ENCODE measurements around the gene SV2C. TPM values are rescaled to one million over a fixed set of nuclear protein-coding genes. Genes with fewer than 3 reads are reported as not detected.

Gene SV2C
- total RNA-seq, 5 donors from 2014 or later (not counting 1 experiment from before 2014, with no cell fraction given) = 0.03 to 0.07 (median 0.03) TPM; not detected in 2

GRCh38 chr5:76269932-76270610 is 186.9 kb downstream of the SV2C start:
- Mint-ChIP-seq H3K9me3 (no peaks in the 10 kb centered on the region), H3K27ac (no peak overlapping the region), H3K4me1 (peaks cover 0 to 12% (median 11%) of the 10 kb centered on the region in 3 donors), H3K4me3 (no peak overlapping the region), H3K27me3 (peaks cover 0 to 5% of the 10 kb centered on the region in 2 donors), H3K36me3 (no peaks in the 10 kb centered on the region)
- ATAC-seq (replicated peaks in 1 of 4) (no peak), DNase-seq (no peak)
- H3K4me3 ChIP-seq (ENCODE audit: control insufficient read depth in 1 of 2, extremely low read depth in 1 of 2, low read length in 1 of 2) = no peak overlapping the region
- H3K9me3 ChIP-seq = no peaks in the 10 kb centered on the region
- H3K36me3 ChIP-seq (ENCODE audit: control insufficient read depth in 2 of 2, extremely low read depth in 1 of 2, insufficient read depth in 1 of 2, low read length in 1 of 2) = no peaks in the 10 kb centered on the region
- CTCF ChIA-PET = no interaction called here
- no peaks in the 10 kb centered on the region for H3K4me1 ChIP-seq (ENCODE audit: control insufficient read depth in 1 of 2, extremely low read depth in 1 of 2, insufficient read depth in 2 of 2, low read length in 2 of 2)
- H3K27ac ChIP-seq (ENCODE audit: low read length) = no peak overlapping the region
- POLR2A ChIA-PET = no interaction called here
- peaks cover 0 to 4% of the 10 kb centered on the region in 2 experiments for H3K27me3 ChIP-seq (replicated peaks in 1 of 2; ENCODE audit: control insufficient read depth in 2 of 2, extremely low read depth in 1 of 2, insufficient read depth in 2 of 2, low read length in 1 of 2)
- WGBS (ENCODE audit: insufficient coverage) = 27% methylated on average over 1 of the region's 1 CpG

GRCh38 chr5:76271836-76272235 is 188.7 kb downstream of the SV2C start:
- H3K4me1 ChIP-seq (ENCODE audit: control insufficient read depth in 1 of 2, extremely low read depth in 1 of 2, insufficient read depth in 2 of 2, low read length in 2 of 2) = no peaks in the 10 kb centered on the region
- Mint-ChIP-seq H3K4me1 (peaks cover 0 to 12% (median 11%) of the 10 kb centered on the region in 3 donors), H3K9me3 (no peaks in the 10 kb centered on the region), H3K27me3 (peaks cover 0 to 4% of the 10 kb centered on the region in 2 donors), H3K27ac (no peak overlapping the region), H3K4me3 (no peak overlapping the region), H3K36me3 (no peaks in the 10 kb centered on the region)
- no peak overlapping the region for H3K27ac ChIP-seq (ENCODE audit: low read length)
- ChIA-PET POLR2A (interaction anchor here in 1 of 2 donors (0.6 kb wide), 1 partner anchor 74 kb away, joined by 3 read pairs; no protein-coding TSS in a partner anchor), CTCF (no interaction called here)
- no peak overlapping the region for H3K4me3 ChIP-seq (ENCODE audit: control insufficient read depth in 1 of 2, extremely low read depth in 1 of 2, low read length in 1 of 2)
- no peaks in the 10 kb centered on the region for H3K27me3 ChIP-seq (replicated peaks in 1 of 2; ENCODE audit: control insufficient read depth in 2 of 2, extremely low read depth in 1 of 2, insufficient read depth in 2 of 2, low read length in 1 of 2)
- no peaks in the 10 kb centered on the region for H3K36me3 ChIP-seq (ENCODE audit: control insufficient read depth in 2 of 2, extremely low read depth in 1 of 2, insufficient read depth in 1 of 2, low read length in 1 of 2)
- ATAC-seq (replicated peaks in 1 of 4) = no peak
- DNase-seq = no peak
- no peaks in the 10 kb centered on the region for H3K9me3 ChIP-seq

GRCh38 chr5:76273206-76273885 is 190.2 kb downstream of the SV2C start:
- no peaks in the 10 kb centered on the region for H3K4me1 ChIP-seq (ENCODE audit: control insufficient read depth in 1 of 2, extremely low read depth in 1 of 2, insufficient read depth in 2 of 2, low read length in 2 of 2)
- H3K9me3 ChIP-seq = no peaks in the 10 kb centered on the region
- H3K27ac Mint-ChIP-seq = no peak overlapping the region
- ChIA-PET CTCF (no interaction called here), POLR2A (no interaction called here)
- peaks cover 0 to 12% (median 11%) of the 10 kb centered on the region in 3 donors for H3K4me1 Mint-ChIP-seq
- H3K27me3 Mint-ChIP-seq = no peaks in the 10 kb centered on the region
- H3K36me3 ChIP-seq (ENCODE audit: control insufficient read depth in 2 of 2, extremely low read depth in 1 of 2, insufficient read depth in 1 of 2, low read length in 1 of 2) = no peaks in the 10 kb centered on the region
- DNase-seq (no peak), ATAC-seq (replicated peaks in 1 of 4) (no peak)
- H3K36me3 Mint-ChIP-seq = no peaks in the 10 kb centered on the region
- WGBS (ENCODE audit: insufficient coverage) = 59% methylated on average over 6 of the region's 8 CpGs
- H3K27me3 ChIP-seq (replicated peaks in 1 of 2; ENCODE audit: control insufficient read depth in 2 of 2, extremely low read depth in 1 of 2, insufficient read depth in 2 of 2, low read length in 1 of 2) = no peaks in the 10 kb centered on the region
- no peak overlapping the region for H3K4me3 ChIP-seq (ENCODE audit: control insufficient read depth in 1 of 2, extremely low read depth in 1 of 2, low read length in 1 of 2)
- H3K27ac ChIP-seq (ENCODE audit: low read length) = no peak overlapping the region
- no peak overlapping the region for H3K4me3 Mint-ChIP-seq
- H3K9me3 Mint-ChIP-seq = no peaks in the 10 kb centered on the region

- no peaks in the 10 kb centered on the region for H3K9me3 ChIP-seq
- DNase-seq = no peak
- no peak overlapping the region for H3K27ac ChIP-seq (ENCODE audit: low read length)
- H3K4me1 Mint-ChIP-seq = peaks cover 0 to 9% (median 9%) of the 10 kb centered on the region in 3 donors
- ATAC-seq (replicated peaks in 1 of 4) = no peak
- no peak overlapping the region for H3K27ac Mint-ChIP-seq
- H3K9me3 Mint-ChIP-seq = no peaks in the 10 kb centered on the region
- no peaks in the 10 kb centered on the region for H3K27me3 ChIP-seq (replicated peaks in 1 of 2; ENCODE audit: control insufficient read depth in 2 of 2, extremely low read depth in 1 of 2, insufficient read depth in 2 of 2, low read length in 1 of 2)
- ChIA-PET POLR2A (no interaction called here), CTCF (interaction anchor here in 1 of 2 donors (1.2 kb wide), 1 partner anchor 309 kb away, joined by 3 read pairs; no protein-coding TSS in a partner anchor)
- H3K27me3 Mint-ChIP-seq = no peaks in the 10 kb centered on the region
- no peak overlapping the region for H3K4me3 Mint-ChIP-seq
- no peaks in the 10 kb centered on the region for H3K36me3 Mint-ChIP-seq
- no peak overlapping the region for H3K4me3 ChIP-seq (ENCODE audit: control insufficient read depth in 1 of 2, extremely low read depth in 1 of 2, low read length in 1 of 2)
- H3K4me1 ChIP-seq (ENCODE audit: control insufficient read depth in 1 of 2, extremely low read depth in 1 of 2, insufficient read depth in 2 of 2, low read length in 2 of 2) = no peaks in the 10 kb centered on the region
- no peaks in the 10 kb centered on the region for H3K36me3 ChIP-seq (ENCODE audit: control insufficient read depth in 2 of 2, extremely low read depth in 1 of 2, insufficient read depth in 1 of 2, low read length in 1 of 2)
Observed at GRCh38 chr5:76274571-76274970, 191.4 kb downstream of the SV2C start.

GRCh38 chr5:76277736-76278135 is 194.6 kb downstream of the SV2C start:
- H3K27me3 Mint-ChIP-seq = no peaks in the 10 kb centered on the region
- ATAC-seq (replicated peaks in 1 of 4) = no peak
- POLR2A ChIA-PET = no interaction called here

GRCh38 chr5:76278261-76278789 is 195.1 kb downstream of the SV2C start:
- WGBS (ENCODE audit: insufficient coverage) = 96% methylated on average over 2 of the region's 5 CpGs
- no peak overlapping the region for H3K27ac ChIP-seq (ENCODE audit: low read length)
- Mint-ChIP-seq H3K27ac (no peak overlapping the region), H3K9me3 (no peaks in the 10 kb centered on the region), H3K4me3 (no peak overlapping the region), H3K27me3 (no peaks in the 10 kb centered on the region), H3K4me1 (no peaks in the 10 kb centered on the region), H3K36me3 (no peaks in the 10 kb centered on the region)
- H3K4me3 ChIP-seq (ENCODE audit: control insufficient read depth in 1 of 2, extremely low read depth in 1 of 2, low read length in 1 of 2) = no peak overlapping the region
- H3K9me3 ChIP-seq = no peaks in the 10 kb centered on the region
- POLR2A ChIA-PET = no interaction called here
- no peaks in the 10 kb centered on the region for H3K4me1 ChIP-seq (ENCODE audit: control insufficient read depth in 1 of 2, extremely low read depth in 1 of 2, insufficient read depth in 2 of 2, low read length in 2 of 2)
- no peaks in the 10 kb centered on the region for H3K36me3 ChIP-seq (ENCODE audit: control insufficient read depth in 2 of 2, extremely low read depth in 1 of 2, insufficient read depth in 1 of 2, low read length in 1 of 2)
- DNase-seq (no peak), ATAC-seq (replicated peaks in 1 of 4) (no peak)
- CTCF ChIA-PET = no interaction called here
- H3K27me3 ChIP-seq (replicated peaks in 1 of 2; ENCODE audit: control insufficient read depth in 2 of 2, extremely low read depth in 1 of 2, insufficient read depth in 2 of 2, low read length in 1 of 2) = no peaks in the 10 kb centered on the region

More at GRCh38 chr5:76277736-76278135, 194.6 kb downstream of the SV2C start:
- no peak for DNase-seq
- Histone ChIP-seq H3K4me3 (ENCODE audit: control insufficient read depth in 1 of 2, extremely low read depth in 1 of 2, low read length in 1 of 2) (no peak overlapping the region), H3K27me3 (replicated peaks in 1 of 2; ENCODE audit: control insufficient read depth in 2 of 2, extremely low read depth in 1 of 2, insufficient read depth in 2 of 2, low read length in 1 of 2) (no peaks in the 10 kb centered on the region), H3K9me3 (no peaks in the 10 kb centered on the region), H3K27ac (ENCODE audit: low read length) (no peak overlapping the region), H3K4me1 (ENCODE audit: control insufficient read depth in 1 of 2, extremely low read depth in 1 of 2, insufficient read depth in 2 of 2, low read length in 2 of 2) (no peaks in the 10 kb centered on the region), H3K36me3 (ENCODE audit: control insufficient read depth in 2 of 2, extremely low read depth in 1 of 2, insufficient read depth in 1 of 2, low read length in 1 of 2) (no peaks in the 10 kb centered on the region)
- Mint-ChIP-seq H3K4me1 (no peaks in the 10 kb centered on the region), H3K27ac (no peak overlapping the region), H3K36me3 (no peaks in the 10 kb centered on the region), H3K9me3 (no peaks in the 10 kb centered on the region), H3K4me3 (no peak overlapping the region)
- CTCF ChIA-PET = no interaction called here

Data from T-cell (primary cell).